HepG2 (cell line): ENCODE data around the gene CCDC142. TPM values are rescaled to one million over a fixed set of nuclear protein-coding genes. Genes with fewer than 3 reads are reported as not detected.

Source experiments
- ATF5 ChIP-seq: sonication (generic); formaldehyde crosslinking; IDR thresholded peaks from 2 replicates; pipeline ENCODE4 v1.4.0; 2020; ENCODE audit warnings: mild to moderate bottlenecking, low read depth, missing genetic modification reagents
- LBX2 ChIP-seq: sonication (generic); formaldehyde crosslinking; IDR thresholded peaks from 2 replicates; pipeline ENCODE4 v1.5.0; 2020; ENCODE audit warnings: missing genetic modification reagents, mild to moderate bottlenecking, borderline replicate concordance
- MTERF4 ChIP-seq: sonication (generic); formaldehyde crosslinking; IDR thresholded peaks from 2 replicates; pipeline ENCODE4 v1.8.0; 2023; ENCODE audit warnings: mild to moderate bottlenecking, missing genetic modification reagents
- NFE2 ChIP-seq: sonication (generic); formaldehyde crosslinking; IDR thresholded peaks from 2 replicates; pipeline ENCODE4 v1.4.0; 2020; ENCODE audit warnings: missing genetic modification reagents
- PRDM4 ChIP-seq: sonication (generic); formaldehyde crosslinking; IDR thresholded peaks from 2 replicates; pipeline ENCODE4 v1.9.0; 2021; ENCODE audit warnings: missing genetic modification reagents, borderline replicate concordance
- ZNF17 ChIP-seq: sonication (generic); formaldehyde crosslinking; IDR thresholded peaks from 2 replicates; pipeline ENCODE4 v1.5.0; 2020; ENCODE audit warnings: mild to moderate bottlenecking, missing genetic modification reagents
- ZNF563 ChIP-seq: sonication (generic); formaldehyde crosslinking; IDR thresholded peaks from 2 replicates; pipeline ENCODE4 v1.8.0; 2022; ENCODE audit warnings: mild to moderate bottlenecking, moderate library complexity, missing genetic modification reagents
- ZNF572 ChIP-seq: sonication (generic); formaldehyde crosslinking; IDR thresholded peaks from 2 replicates; pipeline ENCODE4 v1.5.1; 2020; ENCODE audit warnings: mild to moderate bottlenecking, missing genetic modification reagents
- ZNF790 ChIP-seq: sonication (generic); formaldehyde crosslinking; IDR thresholded peaks from 2 replicates; pipeline ENCODE4 v1.8.0; 2022; ENCODE audit warnings: missing genetic modification reagents, mild to moderate bottlenecking, borderline replicate concordance
- polyA plus RNA-seq, 8 experiments: library from polyadenylated mRNA; depleted of rRNA in 3 of 8; stranded (reverse) in 7 of 8; unstranded in 1 of 8; fragments of >200 nt; fragmentation: Illumina TruSeq in 4 of 8; extraction: Trizol in 4 of 8; gene quantifications; 2 replicates each; pipeline versions ENCODE4 v1.2.1 to v1.2.3, GENCODE V29; 2011 to 2016; ENCODE audit warnings: low read depth in 4 of 8, missing spikeins in 1 of 8, mixed read lengths in 1 of 8; ENCODE audit not compliant: insufficient read depth in 1 of 8
- total RNA-seq, 5 experiments: library from RNA; depleted of rRNA; stranded (reverse); fragments of >200 nt; fragmentation: Illumina TruSeq; extraction: Trizol; gene quantifications; 2 replicates each; pipeline ENCODE4 v1.2.3, GENCODE V29; 2016; ENCODE audit warnings: low read depth in 1 of 5

CCDC142 gene
- total and polyA plus RNA-seq, 2 of the 13 experiments (the other 11 are each of a cell fraction or from before 2014, with no cell fraction given), result 14.7 to 30.4 TPM

- TF ChIP-seq ZNF17 (CRISPR knock-in tag) (no peak), MTERF4 (CRISPR knock-in tag) (0 out of 2 replicates have a peak, but pooled peaks have one; percentile 78), LBX2 (CRISPR knock-in tag) (0 out of 2 replicates have a peak, but pooled peaks have one; percentile 27), ATF5 (CRISPR knock-in tag) (0 out of 2 replicates have a peak, but pooled peaks have one; percentile 87), NFE2 (CRISPR knock-in tag) (no peak), ZNF563 (peak; percentile 44; the same call in 1 of the 2 replicates), ZNF572 (CRISPR knock-in tag) (0 out of 2 replicates have a peak, but pooled peaks have one; percentile 83), ZNF790 (CRISPR knock-in tag) (peak; percentile 54; the same call in 1 of the 2 replicates), PRDM4 (CRISPR knock-in tag) (no peak)
These were observed 42.3 kb upstream of the CCDC142 start (continued) for GRCh38 chr2:74524955-74525716.
